Measurements from ENCODE around the gene MAML2. TPM values are rescaled to one million over a fixed set of nuclear protein-coding genes. Genes with fewer than 3 reads are reported as not detected.

MAML2 gene
- total and polyA plus RNA-seq, 4 donors, result 0.56 to 2.1 (median 1.4) TPM

DNA sequence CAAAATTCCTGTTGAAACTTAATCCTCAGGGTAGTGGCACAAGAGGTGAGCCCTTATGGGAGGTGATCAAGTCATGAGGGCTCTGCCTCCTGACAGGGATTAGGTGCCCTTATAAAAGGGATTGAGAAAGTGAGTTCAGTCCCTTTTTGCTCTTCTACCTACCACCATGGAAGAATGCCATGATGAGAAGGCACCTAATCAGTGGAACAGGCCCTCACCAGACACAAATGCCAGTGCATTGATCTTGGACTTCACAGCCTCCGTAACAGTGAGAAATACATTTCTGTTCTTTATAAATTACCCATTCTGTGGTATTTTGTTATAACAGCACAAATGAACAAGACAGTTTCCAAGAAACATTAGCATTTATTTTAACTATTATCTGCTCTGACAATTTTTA is 338.1 kb downstream of the MAML2 start:
- H3K27ac ChIP-seq (ENCODE audit: low read depth in 1 of 2, low read length in 2 of 2), result no peak overlapping the region
- no peaks in the 10 kb centered on the region for H3K36me3 ChIP-seq (ENCODE audit: control insufficient read depth in 4 of 4, insufficient read depth in 3 of 4, low read depth in 1 of 4, low read length in 3 of 4)
- no peaks in the 10 kb centered on the region for H3K9me3 ChIP-seq (ENCODE audit: control insufficient read depth in 4 of 4, low read length in 3 of 4)
- DNase-seq (ENCODE audit: low spot score), result no peak
- no peaks in the 10 kb centered on the region for H3K4me1 ChIP-seq (ENCODE audit: control insufficient read depth in 4 of 4, insufficient read depth in 4 of 4, low read length in 3 of 4)
- 92% methylated on average over 1 of the region's 1 CpG for WGBS
- no peaks in the 10 kb centered on the region for H3K27me3 ChIP-seq (ENCODE audit: control insufficient read depth in 4 of 4, insufficient read depth in 4 of 4, low read length in 3 of 4)
- TF ChIP-seq, protein P1, sequence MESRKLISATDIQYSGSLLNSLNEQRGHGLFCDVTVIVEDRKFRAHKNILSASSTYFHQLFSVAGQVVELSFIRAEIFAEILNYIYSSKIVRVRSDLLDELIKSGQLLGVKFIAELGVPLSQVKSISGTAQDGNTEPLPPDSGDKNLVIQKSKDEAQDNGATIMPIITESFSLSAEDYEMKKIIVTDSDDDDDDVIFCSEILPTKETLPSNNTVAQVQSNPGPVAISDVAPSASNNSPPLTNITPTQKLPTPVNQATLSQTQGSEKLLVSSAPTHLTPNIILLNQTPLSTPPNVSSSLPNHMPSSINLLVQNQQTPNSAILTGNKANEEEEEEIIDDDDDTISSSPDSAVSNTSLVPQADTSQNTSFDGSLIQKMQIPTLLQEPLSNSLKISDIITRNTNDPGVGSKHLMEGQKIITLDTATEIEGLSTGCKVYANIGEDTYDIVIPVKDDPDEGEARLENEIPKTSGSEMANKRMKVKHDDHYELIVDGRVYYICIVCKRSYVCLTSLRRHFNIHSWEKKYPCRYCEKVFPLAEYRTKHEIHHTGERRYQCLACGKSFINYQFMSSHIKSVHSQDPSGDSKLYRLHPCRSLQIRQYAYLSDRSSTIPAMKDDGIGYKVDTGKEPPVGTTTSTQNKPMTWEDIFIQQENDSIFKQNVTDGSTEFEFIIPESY (IDR thresholded peaks at IDR 0.05), result no peak
- TF ChIP-seq FOXA1 (IDR thresholded peaks at IDR 0.05) (no peak), EGR1 (IDR thresholded peaks at IDR 0.05; ENCODE audit: low read depth in 2 of 2) (no peak), NR2F2 (IDR thresholded peaks at IDR 0.05) (no peak), GABPA (IDR thresholded peaks at IDR 0.05 in 1 of 2, conservative IDR thresholded peaks at IDR 0.05 in 1 of 2) (no peak), HNF4A (conservative IDR thresholded peaks at IDR 0.05) (no peak), HNF4G (IDR thresholded peaks at IDR 0.05) (no peak), FOXA2 (IDR thresholded peaks at IDR 0.05) (no peak)
- TF ChIP-seq, protein P2, sequence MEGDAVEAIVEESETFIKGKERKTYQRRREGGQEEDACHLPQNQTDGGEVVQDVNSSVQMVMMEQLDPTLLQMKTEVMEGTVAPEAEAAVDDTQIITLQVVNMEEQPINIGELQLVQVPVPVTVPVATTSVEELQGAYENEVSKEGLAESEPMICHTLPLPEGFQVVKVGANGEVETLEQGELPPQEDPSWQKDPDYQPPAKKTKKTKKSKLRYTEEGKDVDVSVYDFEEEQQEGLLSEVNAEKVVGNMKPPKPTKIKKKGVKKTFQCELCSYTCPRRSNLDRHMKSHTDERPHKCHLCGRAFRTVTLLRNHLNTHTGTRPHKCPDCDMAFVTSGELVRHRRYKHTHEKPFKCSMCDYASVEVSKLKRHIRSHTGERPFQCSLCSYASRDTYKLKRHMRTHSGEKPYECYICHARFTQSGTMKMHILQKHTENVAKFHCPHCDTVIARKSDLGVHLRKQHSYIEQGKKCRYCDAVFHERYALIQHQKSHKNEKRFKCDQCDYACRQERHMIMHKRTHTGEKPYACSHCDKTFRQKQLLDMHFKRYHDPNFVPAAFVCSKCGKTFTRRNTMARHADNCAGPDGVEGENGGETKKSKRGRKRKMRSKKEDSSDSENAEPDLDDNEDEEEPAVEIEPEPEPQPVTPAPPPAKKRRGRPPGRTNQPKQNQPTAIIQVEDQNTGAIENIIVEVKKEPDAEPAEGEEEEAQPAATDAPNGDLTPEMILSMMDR (IDR thresholded peaks at IDR 0.05; ENCODE audit: low read depth, low read length, missing input control), result no peak
- TF ChIP-seq, protein P3, sequence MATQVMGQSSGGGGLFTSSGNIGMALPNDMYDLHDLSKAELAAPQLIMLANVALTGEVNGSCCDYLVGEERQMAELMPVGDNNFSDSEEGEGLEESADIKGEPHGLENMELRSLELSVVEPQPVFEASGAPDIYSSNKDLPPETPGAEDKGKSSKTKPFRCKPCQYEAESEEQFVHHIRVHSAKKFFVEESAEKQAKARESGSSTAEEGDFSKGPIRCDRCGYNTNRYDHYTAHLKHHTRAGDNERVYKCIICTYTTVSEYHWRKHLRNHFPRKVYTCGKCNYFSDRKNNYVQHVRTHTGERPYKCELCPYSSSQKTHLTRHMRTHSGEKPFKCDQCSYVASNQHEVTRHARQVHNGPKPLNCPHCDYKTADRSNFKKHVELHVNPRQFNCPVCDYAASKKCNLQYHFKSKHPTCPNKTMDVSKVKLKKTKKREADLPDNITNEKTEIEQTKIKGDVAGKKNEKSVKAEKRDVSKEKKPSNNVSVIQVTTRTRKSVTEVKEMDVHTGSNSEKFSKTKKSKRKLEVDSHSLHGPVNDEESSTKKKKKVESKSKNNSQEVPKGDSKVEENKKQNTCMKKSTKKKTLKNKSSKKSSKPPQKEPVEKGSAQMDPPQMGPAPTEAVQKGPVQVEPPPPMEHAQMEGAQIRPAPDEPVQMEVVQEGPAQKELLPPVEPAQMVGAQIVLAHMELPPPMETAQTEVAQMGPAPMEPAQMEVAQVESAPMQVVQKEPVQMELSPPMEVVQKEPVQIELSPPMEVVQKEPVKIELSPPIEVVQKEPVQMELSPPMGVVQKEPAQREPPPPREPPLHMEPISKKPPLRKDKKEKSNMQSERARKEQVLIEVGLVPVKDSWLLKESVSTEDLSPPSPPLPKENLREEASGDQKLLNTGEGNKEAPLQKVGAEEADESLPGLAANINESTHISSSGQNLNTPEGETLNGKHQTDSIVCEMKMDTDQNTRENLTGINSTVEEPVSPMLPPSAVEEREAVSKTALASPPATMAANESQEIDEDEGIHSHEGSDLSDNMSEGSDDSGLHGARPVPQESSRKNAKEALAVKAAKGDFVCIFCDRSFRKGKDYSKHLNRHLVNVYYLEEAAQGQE (IDR thresholded peaks at IDR 0.05), result no peak
- TF ChIP-seq, protein P4, sequence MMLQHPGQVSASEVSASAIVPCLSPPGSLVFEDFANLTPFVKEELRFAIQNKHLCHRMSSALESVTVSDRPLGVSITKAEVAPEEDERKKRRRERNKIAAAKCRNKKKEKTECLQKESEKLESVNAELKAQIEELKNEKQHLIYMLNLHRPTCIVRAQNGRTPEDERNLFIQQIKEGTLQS (IDR thresholded peaks at IDR 0.05), result no peak
- no peak overlapping the region for H3K9ac ChIP-seq (ENCODE audit: low read depth in 1 of 2, low read length in 2 of 2)
- H3K4me3 ChIP-seq (ENCODE audit: low read depth in 1 of 3, low read length in 3 of 3), result no peak overlapping the region

DNA sequence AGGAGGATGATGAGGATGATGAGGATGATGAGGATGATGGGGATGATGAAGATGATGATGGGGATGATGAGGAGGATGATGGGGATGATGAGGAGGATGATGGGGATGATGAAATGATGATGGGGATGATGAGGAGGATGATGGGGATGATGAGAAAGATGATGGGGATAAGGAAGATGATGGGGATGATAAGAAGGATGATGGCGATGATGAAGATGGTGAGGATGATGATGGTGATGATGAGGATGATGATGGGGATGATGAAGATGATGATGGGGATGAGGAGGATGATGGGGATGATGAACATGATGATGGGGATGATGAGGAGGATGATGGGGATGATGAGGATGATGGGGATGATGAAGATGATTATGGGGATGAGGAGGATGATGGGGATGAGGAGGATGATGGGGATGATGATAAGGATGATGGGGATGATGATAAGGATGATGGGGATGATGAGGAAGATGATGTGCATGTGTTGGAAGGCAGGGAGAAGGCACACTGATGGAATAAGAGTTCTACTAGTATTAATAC is 340.2 kb downstream of the MAML2 start:
- Histone ChIP-seq H3K27ac (ENCODE audit: low read depth in 1 of 2, low read length in 2 of 2) (no peak overlapping the region), H3K9me3 (ENCODE audit: control insufficient read depth in 4 of 4, low read length in 3 of 4) (no peaks in the 10 kb centered on the region), H3K4me1 (ENCODE audit: control insufficient read depth in 4 of 4, insufficient read depth in 4 of 4, low read length in 3 of 4) (no peaks in the 10 kb centered on the region), H3K27me3 (ENCODE audit: control insufficient read depth in 4 of 4, insufficient read depth in 4 of 4, low read length in 3 of 4) (no peaks in the 10 kb centered on the region), H3K4me3 (ENCODE audit: low read depth in 1 of 3, low read length in 3 of 3) (no peak overlapping the region), H3K9ac (ENCODE audit: low read depth in 1 of 2, low read length in 2 of 2) (no peak overlapping the region), H3K36me3 (ENCODE audit: control insufficient read depth in 4 of 4, insufficient read depth in 3 of 4, low read depth in 1 of 4, low read length in 3 of 4) (no peaks in the 10 kb centered on the region)
- 95% methylated on average over 1 of the region's 1 CpG for WGBS
- DNase-seq (ENCODE audit: low spot score), result no peak
- TF ChIP-seq YY1 (IDR thresholded peaks at IDR 0.05) (no peak), JUND (IDR thresholded peaks at IDR 0.05) (no peak), HNF4G (IDR thresholded peaks at IDR 0.05) (no peak), GABPA (IDR thresholded peaks at IDR 0.05 in 1 of 2, conservative IDR thresholded peaks at IDR 0.05 in 1 of 2) (no peak), FOXA1 (IDR thresholded peaks at IDR 0.05) (no peak), RXRA (IDR thresholded peaks at IDR 0.05) (no peak), TAF1 (conservative IDR thresholded peaks at IDR 0.05) (no peak)
- TF ChIP-seq, protein P2 (IDR thresholded peaks at IDR 0.05; ENCODE audit: low read depth, low read length, missing input control), result no peak
- TF ChIP-seq, protein P1 (IDR thresholded peaks at IDR 0.05), result no peak
- TF ChIP-seq, protein P5, sequence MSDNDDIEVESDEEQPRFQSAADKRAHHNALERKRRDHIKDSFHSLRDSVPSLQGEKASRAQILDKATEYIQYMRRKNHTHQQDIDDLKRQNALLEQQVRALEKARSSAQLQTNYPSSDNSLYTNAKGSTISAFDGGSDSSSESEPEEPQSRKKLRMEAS (IDR thresholded peaks at IDR 0.05), result no peak

All from liver (tissue), 9 donors.